Ectodermal cell (in vitro differentiated cells): ENCODE measurements around the gene PAK5.

Source experiments
- H3K27ac ChIP-seq: 2 replicates; pipeline ENCODE4 v1.7.0; 2013; ENCODE audit warnings: mild to moderate bottlenecking, low read depth, low read length; ENCODE audit not compliant: insufficient read depth, poor library complexity, severe bottlenecking
- H3K27me3 ChIP-seq: 2 replicates; pipeline ENCODE4 v1.7.0; 2013; ENCODE audit warnings: mild to moderate bottlenecking, low read length; ENCODE audit not compliant: insufficient read depth, control insufficient read depth, poor library complexity, severe bottlenecking
- H3K36me3 ChIP-seq: one replicate; pipeline ENCODE4 v1.7.0; 2013; ENCODE audit warnings: low read length; ENCODE audit not compliant: control insufficient read depth, insufficient read depth
- H3K4me1 ChIP-seq: one replicate; pipeline ENCODE4 v1.7.0; 2013; ENCODE audit warnings: low read length; ENCODE audit not compliant: control insufficient read depth, insufficient read depth
- H3K4me3 ChIP-seq: 2 replicates; pipeline ENCODE4 v1.7.0; 2013; ENCODE audit warnings: low read depth, low read length, control low read depth; ENCODE audit not compliant: insufficient read depth
- H3K9me3 ChIP-seq: 2 replicates; pipeline ENCODE4 v1.7.0; 2013; ENCODE audit warnings: mild to moderate bottlenecking, low read length, moderate library complexity; ENCODE audit not compliant: control insufficient read depth
- WGBS, 2 experiments: methylation state at CpG; one replicate each; pipeline ENCODE4 v1.1.7; 2013; ENCODE audit warnings: missing lambda C conversion rate in 2 of 2; 5-methylcytosine and 5-hydroxymethylcytosine counted together

The PAK5 gene

DNA sequence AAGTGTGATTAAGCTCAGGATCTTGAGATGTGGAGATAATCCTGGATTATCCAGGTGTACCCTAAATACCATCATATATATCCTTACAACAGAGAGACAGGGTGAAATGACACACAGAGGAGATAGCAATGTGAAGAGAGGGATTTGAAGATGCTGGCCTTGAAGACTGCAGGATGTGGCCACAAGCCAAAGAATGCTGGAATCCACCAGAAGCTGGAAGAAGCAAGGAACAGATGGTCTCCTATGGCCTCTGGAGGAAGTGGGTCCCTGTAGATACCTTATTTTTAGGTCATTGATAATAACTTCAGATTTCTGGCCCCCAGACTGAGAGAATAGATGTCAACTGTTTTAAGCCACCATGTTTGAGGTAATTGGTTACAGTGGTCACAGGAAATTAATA lies 95.0 kb downstream of the PAK5 start:
- no peak overlapping the region for H3K27ac ChIP-seq
- no peaks in the 10 kb centered on the region for H3K4me1 ChIP-seq
- no peak overlapping the region for H3K4me3 ChIP-seq
- no peaks in the 10 kb centered on the region for H3K9me3 ChIP-seq
- H3K27me3 ChIP-seq = no peaks in the 10 kb centered on the region
- H3K36me3 ChIP-seq = no peaks in the 10 kb centered on the region

DNA sequence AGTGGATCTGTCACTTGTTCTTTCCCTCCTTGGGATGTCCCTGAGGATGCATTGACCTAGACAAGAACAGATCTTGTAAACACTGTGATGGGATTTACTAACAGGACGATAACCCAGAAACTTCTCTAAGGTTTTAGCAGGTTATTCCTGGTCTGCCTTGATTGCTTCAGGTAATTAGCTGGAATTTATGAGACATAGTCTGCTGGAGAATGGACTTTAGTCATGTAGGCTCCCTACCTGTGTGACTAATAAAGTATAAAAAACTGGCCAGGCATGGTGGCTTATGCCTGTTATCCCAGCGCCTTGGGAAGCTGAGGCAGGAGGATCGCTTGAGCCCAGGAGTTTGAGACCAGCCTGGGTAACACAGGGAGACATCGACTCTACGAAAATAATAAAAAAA lies 96.1 kb downstream of the PAK5 start:
- H3K36me3 ChIP-seq = no peaks in the 10 kb centered on the region
- 96% methylated on average over 5 of the region's 5 CpGs for WGBS, 2 experiments
- H3K27me3 ChIP-seq = no peaks in the 10 kb centered on the region
- H3K9me3 ChIP-seq = no peaks in the 10 kb centered on the region
- no peaks in the 10 kb centered on the region for H3K4me1 ChIP-seq
- H3K4me3 ChIP-seq = no peak overlapping the region
- H3K27ac ChIP-seq = no peak overlapping the region

DNA sequence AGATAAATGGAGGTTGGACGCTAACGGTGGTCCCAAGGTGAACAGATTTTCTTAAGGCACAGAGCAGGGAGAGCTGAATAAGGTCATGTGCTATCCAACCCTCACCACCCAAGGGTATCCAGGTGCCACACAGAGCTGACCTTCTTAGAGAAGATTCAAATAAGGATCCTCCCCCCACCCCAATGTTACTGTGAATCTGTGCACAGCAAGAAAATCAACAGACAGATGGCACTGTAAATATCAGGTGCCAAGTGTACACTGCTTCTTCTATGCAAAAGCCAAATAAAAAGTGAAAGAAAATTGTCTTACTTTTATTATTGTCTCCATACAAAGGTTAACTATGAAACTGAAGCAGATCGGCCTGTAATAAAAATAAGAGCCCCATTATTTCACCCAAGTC lies 96.9 kb downstream of the PAK5 start:
- no peaks in the 10 kb centered on the region for H3K27me3 ChIP-seq
- no peak overlapping the region for H3K4me3 ChIP-seq
- H3K36me3 ChIP-seq = no peaks in the 10 kb centered on the region
- no peak overlapping the region for H3K27ac ChIP-seq
- H3K4me1 ChIP-seq = no peaks in the 10 kb centered on the region
- 92 to 97% methylated on average over 2 to 3 of the region's 3 CpGs for whole genome bisulfite sequencing, 2 experiments
- no peaks in the 10 kb centered on the region for H3K9me3 ChIP-seq

DNA sequence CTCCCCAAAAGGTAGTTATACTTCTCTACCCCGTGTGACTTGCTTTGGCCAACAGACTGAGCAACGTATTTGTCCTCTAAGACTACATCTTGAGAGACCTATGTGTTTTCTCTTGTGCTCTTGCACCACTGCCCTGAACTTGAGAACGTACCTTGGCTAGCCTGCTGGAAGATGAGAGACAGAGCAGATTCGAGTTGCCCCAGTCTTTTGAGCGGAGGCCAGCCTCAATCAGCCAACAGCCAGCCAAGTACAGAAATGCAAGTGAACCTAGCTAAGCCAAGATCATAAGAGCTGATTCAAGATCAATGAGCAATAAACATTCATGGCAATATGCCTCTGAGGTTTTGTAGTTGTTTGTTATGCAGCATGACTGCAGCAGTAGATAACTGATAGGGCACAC lies 98.4 kb downstream of the PAK5 start:
- WGBS, 2 experiments = 93 to 95% methylated on average over 5 of the region's 5 CpGs
- no peaks in the 10 kb centered on the region for H3K4me1 ChIP-seq
- H3K36me3 ChIP-seq = no peaks in the 10 kb centered on the region
- H3K27me3 ChIP-seq = no peaks in the 10 kb centered on the region
- no peaks in the 10 kb centered on the region for H3K9me3 ChIP-seq
- H3K4me3 ChIP-seq = no peak overlapping the region
- no peak overlapping the region for H3K27ac ChIP-seq

DNA sequence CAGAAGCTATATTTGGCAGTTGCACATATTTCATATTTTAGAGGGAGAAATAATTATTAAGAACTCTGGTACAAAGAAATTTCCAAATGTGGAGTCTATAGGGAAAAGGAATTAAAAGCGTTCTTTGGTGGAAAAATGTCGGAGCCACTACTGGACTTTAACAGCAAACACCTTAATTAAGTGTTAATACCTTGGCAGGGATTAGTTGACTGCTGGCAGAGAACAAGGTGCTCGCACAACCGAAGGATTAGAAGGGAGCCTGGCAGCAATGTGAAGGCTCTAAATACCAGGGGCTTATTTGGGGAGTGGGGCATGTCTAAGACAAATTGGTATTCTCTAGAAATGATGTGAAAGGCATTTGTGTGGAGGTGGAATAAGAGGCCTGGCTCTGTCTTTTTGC lies 98.9 kb downstream of the PAK5 start:
- Histone ChIP-seq H3K9me3 (no peaks in the 10 kb centered on the region), H3K27ac (no peak overlapping the region), H3K4me1 (no peaks in the 10 kb centered on the region), H3K36me3 (no peaks in the 10 kb centered on the region), H3K4me3 (no peak overlapping the region), H3K27me3 (no peaks in the 10 kb centered on the region)
- WGBS, 2 experiments = 95 to 96% methylated on average over 4 of the region's 4 CpGs

DNA sequence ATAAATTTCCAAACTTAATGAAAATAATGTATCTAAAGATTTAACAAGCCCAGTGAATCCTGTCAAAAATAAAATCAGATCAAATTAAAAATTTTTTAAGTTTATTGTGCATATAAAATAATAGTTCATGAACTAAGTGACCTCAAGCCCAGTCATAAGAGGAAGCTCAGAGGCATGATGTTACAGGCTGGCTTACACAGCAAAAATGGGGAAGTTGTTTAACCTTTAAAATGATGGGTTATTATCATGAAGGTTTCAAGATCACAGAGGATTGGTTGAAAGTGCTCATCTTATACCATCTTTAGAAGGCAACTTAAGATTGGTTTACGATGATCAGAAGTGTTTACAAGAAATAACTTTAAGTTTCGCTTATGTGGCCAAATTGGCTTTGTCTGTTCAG lies 102.5 kb downstream of the PAK5 start:
- no peaks in the 10 kb centered on the region for H3K36me3 ChIP-seq
- H3K27ac ChIP-seq = no peak overlapping the region
- WGBS, 2 experiments = 77 to 92% methylated on average over 2 of the region's 2 CpGs
- no peaks in the 10 kb centered on the region for H3K9me3 ChIP-seq
- no peaks in the 10 kb centered on the region for H3K4me1 ChIP-seq
- H3K27me3 ChIP-seq = no peaks in the 10 kb centered on the region
- no peak overlapping the region for H3K4me3 ChIP-seq

DNA sequence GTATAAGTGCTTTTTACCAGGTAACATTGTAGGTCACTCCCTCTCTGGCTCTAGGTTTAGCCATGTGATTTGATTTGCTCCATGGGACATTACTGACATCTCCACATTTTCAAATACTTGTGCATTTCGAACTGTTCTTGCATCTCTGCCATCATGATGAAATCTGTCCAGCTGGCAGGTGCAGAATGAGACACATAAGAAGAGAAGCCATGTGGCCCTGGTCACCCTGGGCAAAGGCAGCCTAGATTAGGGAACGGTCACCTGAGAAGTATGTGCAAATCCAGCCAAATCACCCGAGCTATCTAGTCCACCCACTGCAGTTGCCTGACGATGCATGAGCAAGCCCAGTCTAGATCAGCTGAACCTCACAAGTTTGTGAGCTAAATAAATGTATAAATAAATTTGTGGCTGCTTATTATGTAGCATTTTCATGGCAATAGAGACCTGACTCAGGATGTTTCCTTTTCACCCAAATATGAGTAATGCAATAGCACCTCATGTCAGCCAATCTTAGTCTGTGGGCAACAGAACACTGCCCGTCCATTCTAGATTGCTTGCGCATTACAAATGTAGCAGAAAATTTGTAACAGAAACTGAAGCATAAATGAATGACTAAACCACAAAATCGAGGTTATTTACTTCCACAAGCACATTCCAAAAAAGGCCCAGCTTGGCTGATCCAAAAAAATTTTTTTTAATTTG lies 115.2 kb downstream of the PAK5 start:
- 89 to 92% methylated on average over 6 to 7 of the region's 7 CpGs for WGBS, 2 experiments
- Histone ChIP-seq H3K27ac (no peak overlapping the region), H3K4me3 (no peak overlapping the region), H3K36me3 (no peaks in the 10 kb centered on the region), H3K9me3 (no peaks in the 10 kb centered on the region), H3K4me1 (no peaks in the 10 kb centered on the region), H3K27me3 (no peaks in the 10 kb centered on the region)

DNA sequence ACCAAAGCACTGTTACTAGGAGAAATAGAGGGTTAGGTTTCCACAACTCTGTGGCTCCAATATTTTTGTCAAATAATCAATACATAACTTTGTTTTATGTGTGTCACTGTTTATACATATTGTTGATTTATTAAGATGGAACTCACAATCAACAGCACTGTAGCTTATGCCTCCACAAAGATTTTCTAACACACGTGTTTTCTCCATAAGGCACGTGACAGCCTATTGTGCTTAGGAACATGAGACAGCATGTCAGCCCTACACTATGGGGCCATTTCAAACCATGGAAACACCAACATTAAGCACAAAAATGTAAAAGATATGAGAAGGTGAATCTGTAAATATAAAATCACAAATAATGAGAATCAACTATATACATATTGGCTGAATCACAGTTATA lies 127.0 kb downstream of the PAK5 start:
- no peaks in the 10 kb centered on the region for H3K9me3 ChIP-seq
- WGBS, 2 experiments = 96 to 97% methylated on average over 2 of the region's 2 CpGs

DNA sequence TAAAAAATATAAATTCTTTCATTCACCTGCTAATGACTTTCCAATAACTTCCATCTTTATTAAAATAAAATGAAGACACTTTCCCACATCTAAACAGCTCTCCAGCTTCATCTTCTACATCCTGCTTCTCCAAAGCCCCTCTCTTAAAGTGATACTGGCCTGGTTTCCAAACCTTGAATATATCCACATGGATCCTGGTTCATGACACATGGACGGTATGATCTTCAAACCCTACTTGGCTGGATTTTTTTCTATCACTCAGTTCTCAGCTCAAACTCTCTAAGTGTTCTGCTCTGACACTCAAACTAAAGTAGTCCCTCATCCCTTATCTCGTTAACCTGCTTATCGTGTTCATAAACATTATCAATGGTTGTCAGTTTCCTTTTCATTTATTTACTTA lies 128.2 kb downstream of the PAK5 start:
- Histone ChIP-seq H3K27me3 (no peaks in the 10 kb centered on the region), H3K27ac (no peak overlapping the region), H3K36me3 (no peaks in the 10 kb centered on the region), H3K9me3 (no peaks in the 10 kb centered on the region), H3K4me1 (no peaks in the 10 kb centered on the region), H3K4me3 (no peak overlapping the region)
- 94% methylated on average over 3 of the region's 3 CpGs for WGBS, 2 experiments

More for the DNA sequence above, 127.0 kb downstream of the PAK5 start:
- Histone ChIP-seq H3K36me3 (no peaks in the 10 kb centered on the region), H3K27me3 (no peaks in the 10 kb centered on the region), H3K4me3 (no peak overlapping the region), H3K4me1 (no peaks in the 10 kb centered on the region), H3K27ac (no peak overlapping the region)

DNA sequence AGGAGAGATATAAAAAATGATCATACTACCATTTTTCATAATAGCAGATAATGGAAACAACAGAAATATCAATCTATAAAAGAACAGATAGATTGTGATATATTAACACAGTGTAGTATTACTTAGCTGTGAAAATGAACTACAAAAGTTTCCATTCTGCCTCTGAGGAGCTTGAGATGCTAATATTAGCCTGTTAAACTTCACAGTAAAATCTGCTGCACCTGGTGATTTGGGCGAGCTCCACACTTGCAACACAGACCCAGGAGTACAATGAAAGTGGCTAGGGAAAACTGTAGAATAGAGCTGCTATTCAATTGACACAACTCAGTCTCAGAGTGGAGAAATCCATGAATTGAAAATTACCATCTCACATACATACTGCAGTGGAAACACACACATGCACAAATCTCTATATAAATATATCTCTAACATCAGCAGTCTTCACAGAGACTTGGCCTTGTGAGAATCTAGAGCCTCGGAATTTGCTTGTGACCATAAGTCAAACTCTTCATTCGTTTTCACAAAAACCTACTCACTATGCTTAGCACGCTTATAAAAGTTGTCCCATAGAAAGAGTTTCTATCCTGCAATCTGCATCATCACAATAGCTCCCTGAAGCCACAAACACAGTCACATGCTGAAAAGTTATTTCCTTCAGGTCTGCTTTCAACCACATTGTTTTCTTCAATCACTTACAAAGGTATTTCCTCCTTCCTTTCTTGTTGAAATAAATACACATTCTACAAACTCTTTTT lies 133.0 kb downstream of the PAK5 start:
- WGBS, 2 experiments = 87 to 90% methylated on average over 4 of the region's 4 CpGs
- H3K9me3 ChIP-seq = no peaks in the 10 kb centered on the region
- H3K27me3 ChIP-seq = no peaks in the 10 kb centered on the region
- H3K4me1 ChIP-seq = no peaks in the 10 kb centered on the region
- H3K36me3 ChIP-seq = no peaks in the 10 kb centered on the region
- no peak overlapping the region for H3K4me3 ChIP-seq
- H3K27ac ChIP-seq = no peak overlapping the region
